Measurements from ENCODE around the gene PRSS38.

- TF ChIP-seq POLR2A (IDR thresholded peaks at IDR 0.05; ENCODE audit: low read depth, low read length) (no peak), CTCF (IDR thresholded peaks at IDR 0.05; ENCODE audit: extremely low read depth in 1 of 2, insufficient read depth in 1 of 2, low read depth in 1 of 2, low read length in 2 of 2) (no peak), POLR2AphosphoS5 (IDR thresholded peaks at IDR 0.05; ENCODE audit: insufficient read depth, low read depth, low read length) (no peak)
Measured at GRCh38 chr1:227848430-227848932, 33.0 kb downstream of the PRSS38 start.
